Tibial artery (tissue), 4 donors: ENCODE results near the gene MLLT1.

Source experiments
- DNase-seq, 2 donors: peaks; one replicate each; pipeline ENCODE4 v3.0.0-alpha.2; 2019
- H3K27ac ChIP-seq, 2 donors: fragments of 200-600 bp; sonication (generic) in 1 of 2; 1 replicate in 1 of 2; 2 replicates in 1 of 2; pipeline ENCODE4 v1.5.1; 2018 to 2019; ENCODE audit warnings: mild to moderate bottlenecking in 1 of 2
- H3K27me3 ChIP-seq, 2 donors: fragments of 200-600 bp; sonication (generic) in 1 of 2; one replicate each; pipeline versions ENCODE4 v1.5.1 to v1.6.0; 2016 to 2019
- H3K36me3 ChIP-seq, 3 donors: fragments of 200-600 bp; sonication (generic) in 2 of 3; one replicate each; pipeline ENCODE4 v1.5.1; 2016 to 2019; ENCODE audit warnings: mild to moderate bottlenecking in 2 of 3
- H3K4me1 ChIP-seq, 4 donors: fragments of 200-600 bp; sonication (generic) in 2 of 4; 1 replicate in 3 of 4; 2 replicates in 1 of 4; pipeline ENCODE4 v1.5.1; 2016 to 2019
- H3K4me3 ChIP-seq, 2 donors: fragments of 200-600 bp; sonication (generic) in 1 of 2; 1 replicate in 1 of 2; 2 replicates in 1 of 2; pipeline ENCODE4 v1.5.1; 2018 to 2019; ENCODE audit warnings: mild to moderate bottlenecking in 2 of 2
- H3K9me3 ChIP-seq, 3 donors: fragments of 200-600 bp; sonication (generic) in 1 of 3; one replicate each; pipeline ENCODE4 v1.5.1; 2016 to 2019
- intact Hi-C: fragments of 100-400 bp; cut with DNase I; formaldehyde crosslinking; loops from one replicate; pipeline ENCODE4 v1.15.0; 2023; ENCODE audit warnings: low total_unique reads
- TF ChIP-seq, protein P1 (sequence below), 2 experiments: fragments of 200-600 bp in 1 of 2; fragments of 450-650 bp in 1 of 2; IDR thresholded peaks; one replicate each; pipeline ENCODE4 v1.5.1; 2017 to 2019; ENCODE audit warnings: antibody characterized with exemption in 2 of 2, mild to moderate bottlenecking in 1 of 2, moderate library complexity in 1 of 2

MLLT1 gene

GRCh38 chr19:6248844-6249243 lies 30.9 kb downstream of the MLLT1 start:
- Histone ChIP-seq H3K27me3 (no peaks in the 10 kb centered on the region), H3K36me3 (peaks cover 0 to 8% (median 0%) of the 10 kb centered on the region in 3 donors), H3K9me3 (no peaks in the 10 kb centered on the region), H3K4me1 (peaks cover 0 to 19% (median 12%) of the 10 kb centered on the region in 4 donors), H3K27ac (no peak overlapping the region), H3K4me3 (no peak overlapping the region)
- TF ChIP-seq, protein P1, sequence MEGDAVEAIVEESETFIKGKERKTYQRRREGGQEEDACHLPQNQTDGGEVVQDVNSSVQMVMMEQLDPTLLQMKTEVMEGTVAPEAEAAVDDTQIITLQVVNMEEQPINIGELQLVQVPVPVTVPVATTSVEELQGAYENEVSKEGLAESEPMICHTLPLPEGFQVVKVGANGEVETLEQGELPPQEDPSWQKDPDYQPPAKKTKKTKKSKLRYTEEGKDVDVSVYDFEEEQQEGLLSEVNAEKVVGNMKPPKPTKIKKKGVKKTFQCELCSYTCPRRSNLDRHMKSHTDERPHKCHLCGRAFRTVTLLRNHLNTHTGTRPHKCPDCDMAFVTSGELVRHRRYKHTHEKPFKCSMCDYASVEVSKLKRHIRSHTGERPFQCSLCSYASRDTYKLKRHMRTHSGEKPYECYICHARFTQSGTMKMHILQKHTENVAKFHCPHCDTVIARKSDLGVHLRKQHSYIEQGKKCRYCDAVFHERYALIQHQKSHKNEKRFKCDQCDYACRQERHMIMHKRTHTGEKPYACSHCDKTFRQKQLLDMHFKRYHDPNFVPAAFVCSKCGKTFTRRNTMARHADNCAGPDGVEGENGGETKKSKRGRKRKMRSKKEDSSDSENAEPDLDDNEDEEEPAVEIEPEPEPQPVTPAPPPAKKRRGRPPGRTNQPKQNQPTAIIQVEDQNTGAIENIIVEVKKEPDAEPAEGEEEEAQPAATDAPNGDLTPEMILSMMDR (IDR thresholded peaks at IDR 0.05) = no peak
- no peak for DNase-seq
- intact Hi-C loops = no loop called here

GRCh38 chr19:6248341-6248740 lies 31.4 kb downstream of the MLLT1 start:
- Histone ChIP-seq H3K36me3 (peaks cover 0 to 8% (median 0%) of the 10 kb centered on the region in 3 donors), H3K4me3 (no peak overlapping the region), H3K4me1 (peaks cover 0 to 22% (median 16%) of the 10 kb centered on the region in 4 donors), H3K9me3 (no peaks in the 10 kb centered on the region), H3K27me3 (no peaks in the 10 kb centered on the region), H3K27ac (no peak overlapping the region)
- no peak for DNase-seq
- intact Hi-C loops = no loop called here
- TF ChIP-seq, protein P1 (IDR thresholded peaks at IDR 0.05) = no peak

GRCh38 chr19:6247007-6247288 lies 32.8 kb downstream of the MLLT1 start:
- no peak overlapping the region for H3K4me3 ChIP-seq
- no peaks in the 10 kb centered on the region for H3K9me3 ChIP-seq
- peaks cover 0 to 8% (median 0%) of the 10 kb centered on the region in 3 donors for H3K36me3 ChIP-seq
- DNase-seq = no peak
- intact Hi-C loops = no loop called here
- TF ChIP-seq, protein P1 (IDR thresholded peaks at IDR 0.05) = no peak
- no peaks in the 10 kb centered on the region for H3K27me3 ChIP-seq
- no peak overlapping the region for H3K27ac ChIP-seq
- peaks cover 0 to 36% (median 23%) of the 10 kb centered on the region in 4 donors for H3K4me1 ChIP-seq

GRCh38 chr19:6246174-6247006 lies 33.4 kb downstream of the MLLT1 start:
- Histone ChIP-seq H3K4me1 (peaks cover 0 to 41% (median 26%) of the 10 kb centered on the region in 4 donors), H3K9me3 (no peaks in the 10 kb centered on the region), H3K4me3 (no peak overlapping the region), H3K27me3 (no peaks in the 10 kb centered on the region), H3K36me3 (peaks cover 0 to 8% (median 0%) of the 10 kb centered on the region in 3 donors), H3K27ac (no peak overlapping the region)
- no peak for DNase-seq
- intact Hi-C loops = no loop called here
- TF ChIP-seq, protein P1 (IDR thresholded peaks at IDR 0.05) = no peak

GRCh38 chr19:6242677-6243076 lies 37.1 kb downstream of the MLLT1 start:
- Histone ChIP-seq H3K4me3 (no peak overlapping the region), H3K4me1 (peaks cover 0 to 55% (median 26%) of the 10 kb centered on the region in 4 donors), H3K36me3 (no peaks in the 10 kb centered on the region), H3K27me3 (no peaks in the 10 kb centered on the region), H3K9me3 (no peaks in the 10 kb centered on the region), H3K27ac (no peak overlapping the region)
- DNase-seq = no peak
- intact Hi-C loops = no loop called here
- TF ChIP-seq, protein P1 (IDR thresholded peaks at IDR 0.05) = no peak
